Measurements from ENCODE around the gene HMCN2. TPM values are rescaled to one million over a fixed set of nuclear protein-coding genes. Genes with fewer than 3 reads are reported as not detected.
A peak's percentile ranks its signal among the peaks of the same experiment; 100 is the strongest.

HMCN2 gene
- total RNA-seq, 6 donors from 2014 or later = 0.76 to 7.3 (median 1.5) TPM

- ATAC-seq (ENCODE audit: low FRiP score in 2 of 2) (no peak), DNase-seq (no peak)
- Histone ChIP-seq H3K27me3 (no peaks in the 10 kb centered on the region), H3K4me3 (no peak overlapping the region), H3K36me3 (no peaks in the 10 kb centered on the region), H3K27ac (no peak overlapping the region), H3K4me1 (peaks cover 6 to 22% (median 13%) of the 10 kb centered on the region in 4 donors), H3K9me3 (no peaks in the 10 kb centered on the region)
- TF ChIP-seq POLR2AphosphoS5 (IDR thresholded peaks at IDR 0.05) (no peak), CTCF (IDR thresholded peaks at IDR 0.05) (no peak), POLR2A (IDR thresholded peaks at IDR 0.05) (no peak), EP300 (IDR thresholded peaks at IDR 0.05) (no peak)
- 83 to 86% methylated on average over 1 of the region's 1 CpG for WGBS, 2 donors
Measured at GRCh38 chr9:130241198-130241535, 24.4 kb upstream of the HMCN2 start.

GRCh38 chr9:130242270-130243014 is 23.1 kb upstream of the HMCN2 start:
- ATAC-seq (ENCODE audit: low FRiP score in 2 of 2) (no peak), DNase-seq (no peak)
- Histone ChIP-seq H3K4me1 (peaks cover 3 to 11% (median 7%) of the 10 kb centered on the region in 4 donors), H3K27ac (no peak overlapping the region), H3K36me3 (no peaks in the 10 kb centered on the region), H3K27me3 (no peaks in the 10 kb centered on the region), H3K4me3 (peak overlapping the region in 1 of 4 donors; percentile 1), H3K9me3 (no peaks in the 10 kb centered on the region)
- no peak for TF ChIP-seq EP300 (IDR thresholded peaks at IDR 0.05)
- no peak for TF ChIP-seq POLR2AphosphoS5 (IDR thresholded peaks at IDR 0.05)
- no peak for TF ChIP-seq POLR2A (IDR thresholded peaks at IDR 0.05)
- TF ChIP-seq CTCF (IDR thresholded peaks at IDR 0.05) = no peak
- WGBS, 2 donors = 81 to 87% methylated on average over 9 to 11 of the region's 11 CpGs

GRCh38 chr9:130243015-130243881 is 22.3 kb upstream of the HMCN2 start:
- H3K4me3 ChIP-seq = peak overlapping the region in 1 of 4 donors; percentile 1
- 27 to 40% methylated on average over 24 to 34 of the region's 35 CpGs for WGBS, 2 donors
- H3K27me3 ChIP-seq = no peaks in the 10 kb centered on the region

GRCh38 chr9:130243882-130244170 is 21.7 kb upstream of the HMCN2 start:
- no peak for TF ChIP-seq POLR2A (IDR thresholded peaks at IDR 0.05)
- TF ChIP-seq CTCF (IDR thresholded peaks at IDR 0.05) = no peak
- no peak for TF ChIP-seq POLR2AphosphoS5 (IDR thresholded peaks at IDR 0.05)
- no peak for TF ChIP-seq EP300 (IDR thresholded peaks at IDR 0.05)
- Histone ChIP-seq H3K36me3 (no peaks in the 10 kb centered on the region), H3K4me3 (no peak overlapping the region), H3K27me3 (no peaks in the 10 kb centered on the region), H3K9me3 (no peaks in the 10 kb centered on the region), H3K4me1 (peaks cover 3 to 11% (median 7%) of the 10 kb centered on the region in 4 donors), H3K27ac (no peak overlapping the region)
- no peak for DNase-seq
- no peak for ATAC-seq (ENCODE audit: low FRiP score in 2 of 2)
- 89% methylated on average over 5 of the region's 7 CpGs; no CpG with 5 or more reads in 1 of the 2 donors for WGBS, 2 donors

More at GRCh38 chr9:130243015-130243881, 22.3 kb upstream of the HMCN2 start:
- peaks cover 3 to 11% (median 7%) of the 10 kb centered on the region in 4 donors for H3K4me1 ChIP-seq
- H3K36me3 ChIP-seq = no peaks in the 10 kb centered on the region
- DNase-seq (peak in 1 of 2 donors; percentile 65), ATAC-seq (ENCODE audit: low FRiP score in 2 of 2) (peak; percentile 77 to 84)
- no peaks in the 10 kb centered on the region for H3K9me3 ChIP-seq
- no peak overlapping the region for H3K27ac ChIP-seq
- no peak for TF ChIP-seq POLR2AphosphoS5 (IDR thresholded peaks at IDR 0.05)
- peak; percentile 87 to 96 (median 92) for TF ChIP-seq CTCF (IDR thresholded peaks at IDR 0.05)

Measured in upper lobe of left lung (tissue), 6 donors.